Measurements from ENCODE around the gene NCR3LG1. TPM values are rescaled to one million over a fixed set of nuclear protein-coding genes. Genes with fewer than 3 reads are reported as not detected.

Gene NCR3LG1
- total and polyA plus RNA-seq, 8 donors: 0.42 to 1.6 (median 0.97) TPM

- TF ChIP-seq CTCF (IDR thresholded peaks at IDR 0.05): no peak
- Histone ChIP-seq H3K36me3 (no peaks in the 10 kb centered on the region), H3K27me3 (no peaks in the 10 kb centered on the region)
These were observed 7.7 kb upstream of the NCR3LG1 start for GRCh38 chr11:17343907-17344306.

GRCh38 chr11:17347676-17348075, 3.9 kb upstream of the NCR3LG1 start:
- no peak overlapping the region for H3K4me3 ChIP-seq
- 93 to 95% methylated on average over 1 of the region's 1 CpG for WGBS, 2 donors
- DNase-seq (no peak), FAIRE-seq (no peak), ATAC-seq (no peak)
- no peak for TF ChIP-seq CTCF (IDR thresholded peaks at IDR 0.05)
- intact Hi-C loops (cut with DNase I): no loop called here
- H3K27me3 ChIP-seq: no peaks in the 10 kb centered on the region
- no peaks in the 10 kb centered on the region for H3K4me1 ChIP-seq
- H3K27ac ChIP-seq: no peak overlapping the region
- H3K36me3 ChIP-seq: no peaks in the 10 kb centered on the region
- H3K9me3 ChIP-seq: no peaks in the 10 kb centered on the region

More at GRCh38 chr11:17343907-17344306, 7.7 kb upstream of the NCR3LG1 start:
- no peak for DNase-seq
- no peaks in the 10 kb centered on the region for H3K9me3 ChIP-seq
- no peak overlapping the region for H3K4me3 ChIP-seq
- FAIRE-seq: no peak
- H3K4me1 ChIP-seq: no peaks in the 10 kb centered on the region
- WGBS, 2 donors: 83 to 100% methylated on average over 1 of the region's 1 CpG
- H3K27ac ChIP-seq: no peak overlapping the region
- intact Hi-C loops (cut with DNase I): no loop called here
- ATAC-seq: no peak

GRCh38 chr11:17350455-17351171, 987 bp upstream of the NCR3LG1 start:
- intact Hi-C loops (cut with DNase I): no loop called here
- H3K4me3 ChIP-seq: peak overlapping the region in 1 of 4 donors; percentile 58
- H3K36me3 ChIP-seq: no peaks in the 10 kb centered on the region
- no peaks in the 10 kb centered on the region for H3K27me3 ChIP-seq
- H3K27ac ChIP-seq: no peak overlapping the region
- ATAC-seq (no peak), DNase-seq (no peak), FAIRE-seq (no peak)
- peaks cover 0 to 6% (median 4%) of the 10 kb centered on the region in 3 donors for H3K4me1 ChIP-seq
- TF ChIP-seq CTCF (IDR thresholded peaks at IDR 0.05): no peak
- no peaks in the 10 kb centered on the region for H3K9me3 ChIP-seq
- 92 to 96% methylated on average over 7 of the region's 7 CpGs for WGBS, 2 donors

GRCh38 chr11:17351172-17351509, 459 bp upstream of the NCR3LG1 start:
- Histone ChIP-seq H3K4me3 (peak overlapping the region in 3 of 4 donors; percentile 26 to 65 (median 58)), H3K27me3 (no peaks in the 10 kb centered on the region), H3K27ac (no peak overlapping the region), H3K4me1 (peaks cover 0 to 6% (median 4%) of the 10 kb centered on the region in 3 donors), H3K9me3 (no peaks in the 10 kb centered on the region), H3K36me3 (no peaks in the 10 kb centered on the region)
- DNase-seq (no peak), FAIRE-seq (no peak), ATAC-seq (no peak)
- 21 to 25% methylated on average over 12 of the region's 12 CpGs for WGBS, 2 donors
- intact Hi-C loops (cut with DNase I): no loop called here
- no peak for TF ChIP-seq CTCF (IDR thresholded peaks at IDR 0.05)

Data from pancreas (tissue), 10 donors.